ENCODE data around the gene PDLIM7. TPM values are rescaled to one million over a fixed set of nuclear protein-coding genes. Genes with fewer than 3 reads are reported as not detected.

PDLIM7 gene
- total and polyA plus RNA-seq, 10 of the 15 experiments (the other 5 are each of a cell fraction or from before 2014, with no cell fraction given): 0.82 to 36.6 (median 19.3) TPM

GRCh38 chr5:177443144-177443983, 54.0 kb downstream of the PDLIM7 start:
- FAIRE-seq (no peak), DNase-seq (ENCODE audit: low read depth, low spot score) (no peak), ATAC-seq (no peak)
- Histone ChIP-seq H4K20me1 (ENCODE audit: control insufficient read depth, insufficient read depth) (no peaks in the 10 kb centered on the region), H3K79me2 (ENCODE audit: control insufficient read depth, insufficient read depth, low read length) (peaks cover 8% of the 10 kb centered on the region), H3K4me3 (no peak overlapping the region), H3K9me3 (replicated peaks; ENCODE audit: control insufficient read depth, insufficient read depth, low read length) (no peaks in the 10 kb centered on the region), H3K36me3 (ENCODE audit: control insufficient read depth in 2 of 2, insufficient read depth in 2 of 2, low read length in 1 of 2) (peaks cover 4 to 12% of the 10 kb centered on the region in 2 experiments; a peak in 3 of 4 replicates), H3K27me3 (replicated peaks in 1 of 2; ENCODE audit: control insufficient read depth in 2 of 2, insufficient read depth in 2 of 2, low read length in 1 of 2) (no peaks in the 10 kb centered on the region), H3K9ac (ENCODE audit: control insufficient read depth, insufficient read depth, low read length) (no peak overlapping the region), H3K27ac (ENCODE audit: control insufficient read depth, insufficient read depth) (no peak overlapping the region), H3K4me2 (ENCODE audit: control insufficient read depth, insufficient read depth) (no peak overlapping the region), H3K4me1 (ENCODE audit: control insufficient read depth, insufficient read depth, low read length) (peaks cover 32% of the 10 kb centered on the region), H2AFZ (ENCODE audit: control insufficient read depth, low read depth, low read length) (no peak overlapping the region)
- ChIA-PET CTCF (interaction anchor here (0.8 to 16.4 kb wide), 7 partner anchors 11 to 58 kb away, joined by 3 to 391 read pairs (median 11); partner anchors contain the start of genes GRK6 and PFN3), RAD21 (ENCODE audit: unreplicated experiment) (interaction anchor here (0.6 to 13.5 kb wide), 6 partner anchors 12 to 125 kb away, joined by 3 to 291 read pairs (median 14); partner anchors contain the start of gene GRK6), SMC1A (ENCODE audit: uncharacterized antibody, unreplicated experiment) (interaction anchor here (2.7 to 7.4 kb wide), 3 partner anchors 12 to 59 kb away, joined by 10 to 105 read pairs (median 73); partner anchors contain the start of gene PFN3), POLR2A (interaction anchor here (1.0 to 13.6 kb wide), 6 partner anchors 11 to 39 kb away, joined by 3 to 358 read pairs (median 12); partner anchors contain the start of genes F12 and GRK6)
- in situ Hi-C loops (cut with MboI) (no loop called here), intact Hi-C loops (cut with micrococcal nuclease; ENCODE audit: unreplicated experiment) (no loop called here)
- 90% methylated on average over 15 of the region's 15 CpGs for WGBS (ENCODE audit: insufficient coverage, insufficient replicate concordance, low lambda C conversion rate, missing lambda C conversion rate)
- no TSS peak for BruUV-seq (replicated peaks)
- TF ChIP-seq LARP7 (IDR thresholded peaks at IDR 0.05) (no peak), POLR2AphosphoS2 (IDR thresholded peaks at IDR 0.05; ENCODE audit: low read depth, low read length) (no peak; the same call in 1 of the 2 replicates), POLR2AphosphoS5 (IDR thresholded peaks at IDR 0.05; ENCODE audit: low read length) (peak; percentile 4; the same call in 1 of the 2 replicates), POLR2A (IDR thresholded peaks at IDR 0.05; ENCODE audit: low read depth, low read length) (peak; percentile 14)

All from GM12878 (cell line).